ENCODE data around the gene IFI30.

IFI30 gene

DNA sequence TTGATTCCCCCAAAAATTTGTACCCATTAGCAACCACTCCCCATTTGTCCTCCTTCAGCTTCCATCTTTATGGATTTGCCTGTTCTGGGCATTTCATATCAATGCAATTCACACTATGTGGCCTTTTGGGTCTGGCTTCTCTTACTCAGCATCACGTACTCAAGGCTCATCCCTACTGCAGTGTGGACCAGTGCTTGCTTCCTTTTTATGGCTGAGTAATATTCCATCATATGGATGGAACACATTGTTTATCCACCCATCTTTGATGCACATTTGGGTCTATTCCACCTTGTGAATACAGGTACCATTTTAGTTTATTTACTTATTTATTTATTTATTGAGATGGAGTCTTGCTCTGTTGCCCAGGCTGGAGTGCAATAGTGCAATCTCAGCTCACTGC lies 33.1 kb upstream of the IFI30 start:
- Histone ChIP-seq H3K9me3 (ENCODE audit: low read length) (no peaks in the 10 kb centered on the region), H3K27ac (ENCODE audit: low read depth, low read length) (no peak overlapping the region), H3K4me3 (ENCODE audit: low read depth in 1 of 2, low read length in 2 of 2) (no peak overlapping the region), H3K9ac (ENCODE audit: low read length) (no peak overlapping the region), H3K36me3 (ENCODE audit: insufficient read depth, low read length) (peaks cover 14% of the 10 kb centered on the region), H3K27me3 (ENCODE audit: control insufficient read depth in 1 of 2, insufficient read depth in 2 of 2, low read length in 2 of 2) (no peaks in the 10 kb centered on the region), H3K4me1 (ENCODE audit: insufficient read depth, low read length) (no peaks in the 10 kb centered on the region)

DNA sequence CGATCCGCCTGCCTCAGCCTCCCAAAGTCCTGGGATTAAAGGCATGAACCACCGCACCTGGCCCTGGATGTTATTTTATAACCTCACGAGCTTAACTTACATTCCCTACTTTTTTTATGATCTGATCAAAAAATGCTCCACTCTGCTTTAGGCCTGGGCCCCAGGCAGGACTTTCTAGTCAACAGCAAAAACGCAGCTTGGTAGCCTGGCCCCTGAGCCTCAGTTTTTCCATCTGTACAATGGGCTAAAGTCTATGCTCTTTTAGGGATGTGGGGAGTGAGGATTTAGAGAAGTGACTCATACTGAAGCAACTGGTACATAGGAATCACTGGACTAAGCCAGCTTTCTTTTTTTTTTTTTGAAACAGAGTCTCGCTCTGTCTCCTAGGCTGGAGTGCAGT lies 32.6 kb upstream of the IFI30 start:
- no peak overlapping the region for H3K9ac ChIP-seq (ENCODE audit: low read length)
- H3K27ac ChIP-seq (ENCODE audit: low read depth, low read length) = no peak overlapping the region
- no peaks in the 10 kb centered on the region for H3K27me3 ChIP-seq (ENCODE audit: control insufficient read depth in 1 of 2, insufficient read depth in 2 of 2, low read length in 2 of 2)
- no peak overlapping the region for H3K4me3 ChIP-seq (ENCODE audit: low read depth in 1 of 2, low read length in 2 of 2)
- peaks cover 14% of the 10 kb centered on the region for H3K36me3 ChIP-seq (ENCODE audit: insufficient read depth, low read length)
- H3K9me3 ChIP-seq (ENCODE audit: low read length) = no peaks in the 10 kb centered on the region
- no peaks in the 10 kb centered on the region for H3K4me1 ChIP-seq (ENCODE audit: insufficient read depth, low read length)

DNA sequence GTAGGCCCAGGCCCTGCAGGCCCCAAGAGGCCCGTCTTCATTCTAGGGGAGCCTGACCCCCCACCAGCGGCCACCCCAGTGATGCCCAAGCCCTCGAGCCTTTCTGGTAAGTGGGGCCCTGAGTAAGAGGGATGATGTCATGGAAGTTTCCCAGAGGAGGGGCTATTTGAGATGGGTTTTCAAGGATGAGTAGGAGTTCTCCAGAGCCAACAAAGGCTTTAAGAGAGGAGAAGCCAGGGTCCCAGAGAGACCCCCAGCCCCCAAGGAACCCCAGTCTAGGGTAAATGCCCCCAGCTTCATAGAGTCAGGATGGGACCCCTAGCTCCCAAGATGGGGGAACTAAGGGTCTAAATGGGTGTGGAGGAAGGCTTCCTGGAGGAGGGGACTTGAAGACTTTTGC lies 29.7 kb upstream of the IFI30 start:
- no peaks in the 10 kb centered on the region for H3K9me3 ChIP-seq (ENCODE audit: low read length)
- no peaks in the 10 kb centered on the region for H3K27me3 ChIP-seq (ENCODE audit: control insufficient read depth in 1 of 2, insufficient read depth in 2 of 2, low read length in 2 of 2)
- H3K4me1 ChIP-seq (ENCODE audit: insufficient read depth, low read length) = no peaks in the 10 kb centered on the region
- no peak overlapping the region for H3K9ac ChIP-seq (ENCODE audit: low read length)
- no peak overlapping the region for H3K4me3 ChIP-seq (ENCODE audit: low read depth in 1 of 2, low read length in 2 of 2)
- no peak overlapping the region for H3K27ac ChIP-seq (ENCODE audit: low read depth, low read length)
- peaks cover 14% of the 10 kb centered on the region for H3K36me3 ChIP-seq (ENCODE audit: insufficient read depth, low read length)

DNA sequence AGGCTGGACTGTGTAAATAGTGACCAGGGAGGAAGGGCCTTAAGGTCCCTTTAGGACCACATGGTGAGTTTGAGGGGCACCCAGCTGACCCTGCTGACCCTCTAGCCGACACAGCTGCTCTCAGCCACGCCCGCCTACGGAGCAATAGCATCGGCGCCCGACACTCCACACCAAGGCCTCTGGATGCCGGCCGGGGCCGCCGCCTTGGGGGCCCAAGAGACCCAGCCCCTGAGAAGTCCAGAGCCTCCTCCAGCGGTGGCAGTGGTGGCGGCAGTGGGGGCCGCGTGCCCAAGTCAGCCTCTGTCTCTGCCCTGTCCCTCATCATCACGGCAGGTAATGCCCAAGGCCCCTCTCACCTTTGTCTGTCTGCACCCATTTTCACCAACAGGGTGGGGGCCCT lies 29.3 kb upstream of the IFI30 start:
- no peaks in the 10 kb centered on the region for H3K27me3 ChIP-seq (ENCODE audit: control insufficient read depth in 1 of 2, insufficient read depth in 2 of 2, low read length in 2 of 2)
- H3K27ac ChIP-seq (ENCODE audit: low read depth, low read length) = no peak overlapping the region
- H3K4me1 ChIP-seq (ENCODE audit: insufficient read depth, low read length) = no peaks in the 10 kb centered on the region
- H3K36me3 ChIP-seq (ENCODE audit: insufficient read depth, low read length) = peaks cover 14% of the 10 kb centered on the region
- H3K9ac ChIP-seq (ENCODE audit: low read length) = no peak overlapping the region
- no peaks in the 10 kb centered on the region for H3K9me3 ChIP-seq (ENCODE audit: low read length)
- no peak overlapping the region for H3K4me3 ChIP-seq (ENCODE audit: low read depth in 1 of 2, low read length in 2 of 2)

DNA sequence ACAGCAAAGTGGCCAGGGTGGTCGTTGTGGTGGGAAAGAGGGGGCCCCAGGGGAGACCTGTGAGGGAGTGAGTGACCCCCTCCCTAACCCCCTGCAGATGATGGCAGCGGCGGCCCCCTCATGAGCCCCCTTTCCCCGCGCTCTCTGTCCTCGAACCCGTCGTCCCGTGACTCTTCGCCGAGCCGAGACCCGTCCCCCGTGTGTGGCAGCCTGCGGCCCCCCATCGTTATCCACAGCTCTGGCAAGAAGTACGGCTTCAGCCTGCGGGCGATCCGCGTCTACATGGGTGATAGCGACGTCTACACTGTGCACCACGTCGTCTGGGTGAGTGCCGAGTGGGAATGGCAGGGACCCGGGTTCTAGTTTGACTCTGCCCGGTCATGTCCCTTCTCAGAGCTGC lies 28.7 kb upstream of the IFI30 start:
- H3K27ac ChIP-seq (ENCODE audit: low read depth, low read length) = no peak overlapping the region
- no peak overlapping the region for H3K9ac ChIP-seq (ENCODE audit: low read length)
- H3K9me3 ChIP-seq (ENCODE audit: low read length) = no peaks in the 10 kb centered on the region
- no peak overlapping the region for H3K4me3 ChIP-seq (ENCODE audit: low read depth in 1 of 2, low read length in 2 of 2)
- H3K36me3 ChIP-seq (ENCODE audit: insufficient read depth, low read length) = peaks cover 14% of the 10 kb centered on the region
- H3K27me3 ChIP-seq (ENCODE audit: control insufficient read depth in 1 of 2, insufficient read depth in 2 of 2, low read length in 2 of 2) = no peaks in the 10 kb centered on the region
- no peaks in the 10 kb centered on the region for H3K4me1 ChIP-seq (ENCODE audit: insufficient read depth, low read length)

DNA sequence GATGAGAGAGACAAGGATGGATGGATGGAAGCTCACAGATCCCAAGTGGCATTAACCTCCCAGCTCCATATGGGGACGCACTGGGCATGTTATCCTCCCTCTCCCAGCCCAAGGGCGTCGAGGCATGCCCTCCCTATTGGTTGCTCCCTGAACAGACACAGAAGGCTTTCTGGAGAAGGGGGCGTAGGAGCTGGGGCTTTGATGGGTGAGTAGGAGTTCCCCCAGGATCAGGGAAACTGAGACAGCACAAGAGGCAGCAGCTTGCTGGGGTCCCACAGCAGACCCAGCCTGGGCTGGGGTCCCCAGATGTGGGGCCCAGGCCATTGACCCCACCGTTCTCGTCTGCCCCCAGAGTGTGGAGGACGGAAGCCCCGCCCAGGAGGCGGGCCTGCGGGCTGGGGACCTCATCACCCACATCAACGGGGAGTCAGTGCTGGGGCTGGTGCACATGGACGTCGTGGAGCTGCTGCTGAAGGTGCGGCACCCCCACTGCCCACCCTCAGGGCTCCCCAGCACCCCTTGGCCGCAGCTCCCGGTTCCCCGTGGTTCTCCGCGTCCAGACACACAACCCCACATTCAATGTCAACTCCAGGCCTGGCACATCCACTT lies 28.1 kb upstream of the IFI30 start:
- no peaks in the 10 kb centered on the region for H3K9me3 ChIP-seq (ENCODE audit: low read length)
- H3K4me1 ChIP-seq (ENCODE audit: insufficient read depth, low read length) = no peaks in the 10 kb centered on the region
- H3K36me3 ChIP-seq (ENCODE audit: insufficient read depth, low read length) = peaks cover 14% of the 10 kb centered on the region
- H3K9ac ChIP-seq (ENCODE audit: low read length) = no peak overlapping the region
- no peak overlapping the region for H3K27ac ChIP-seq (ENCODE audit: low read depth, low read length)
- no peaks in the 10 kb centered on the region for H3K27me3 ChIP-seq (ENCODE audit: control insufficient read depth in 1 of 2, insufficient read depth in 2 of 2, low read length in 2 of 2)
- H3K4me3 ChIP-seq (ENCODE audit: low read depth in 1 of 2, low read length in 2 of 2) = no peak overlapping the region

DNA sequence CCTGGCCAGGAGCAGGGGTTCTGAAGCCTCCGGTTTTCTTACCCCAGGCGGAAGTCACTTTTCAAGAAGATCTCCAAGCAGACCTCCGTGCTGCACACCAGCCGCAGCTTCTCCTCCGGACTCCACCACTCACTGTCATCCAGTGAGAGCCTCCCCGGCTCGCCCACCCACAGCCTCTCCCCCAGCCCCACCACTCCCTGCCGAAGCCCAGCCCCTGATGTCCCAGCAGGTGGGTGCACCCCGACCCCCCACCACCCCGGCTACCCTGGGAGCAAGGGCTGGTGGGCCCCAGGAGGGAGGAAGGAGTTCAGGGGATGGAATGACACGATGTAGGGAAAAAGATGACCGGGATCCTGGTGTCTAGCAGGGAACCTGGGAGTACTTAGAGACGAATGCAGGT lies 26.2 kb upstream of the IFI30 start:
- Histone ChIP-seq H3K36me3 (ENCODE audit: insufficient read depth, low read length) (peaks cover 10% of the 10 kb centered on the region), H3K27me3 (ENCODE audit: control insufficient read depth in 1 of 2, insufficient read depth in 2 of 2, low read length in 2 of 2) (no peaks in the 10 kb centered on the region), H3K4me1 (ENCODE audit: insufficient read depth, low read length) (peaks cover 7% of the 10 kb centered on the region), H3K4me3 (ENCODE audit: low read depth in 1 of 2, low read length in 2 of 2) (no peak overlapping the region), H3K27ac (ENCODE audit: low read depth, low read length) (no peak overlapping the region), H3K9me3 (ENCODE audit: low read length) (no peaks in the 10 kb centered on the region), H3K9ac (ENCODE audit: low read length) (no peak overlapping the region)

DNA sequence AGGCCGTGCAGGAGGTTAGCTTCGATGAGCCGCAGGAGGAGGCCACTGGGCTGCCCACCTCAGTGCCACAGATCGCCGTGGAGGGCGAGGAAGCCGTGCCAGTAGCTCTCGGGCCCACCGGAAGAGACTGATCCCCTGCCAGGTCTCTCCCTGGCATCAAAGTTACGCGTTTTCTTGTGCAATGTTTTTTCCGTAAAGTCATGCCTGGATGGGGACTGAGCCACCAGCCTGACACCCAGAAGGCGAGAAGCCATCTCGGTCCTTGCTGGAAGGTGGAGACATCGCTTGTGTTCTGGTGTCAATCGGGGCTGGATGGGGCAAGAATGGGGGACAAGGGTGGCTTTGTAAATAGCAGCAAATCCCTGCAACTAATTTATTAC lies 24.0 kb upstream of the IFI30 start:
- Histone ChIP-seq H3K27me3 (ENCODE audit: control insufficient read depth in 1 of 2, insufficient read depth in 2 of 2, low read length in 2 of 2) (no peaks in the 10 kb centered on the region), H3K9me3 (ENCODE audit: low read length) (no peaks in the 10 kb centered on the region), H3K9ac (ENCODE audit: low read length) (no peak overlapping the region), H3K27ac (ENCODE audit: low read depth, low read length) (no peak overlapping the region), H3K4me1 (ENCODE audit: insufficient read depth, low read length) (peaks cover 15% of the 10 kb centered on the region), H3K36me3 (ENCODE audit: insufficient read depth, low read length) (no peaks in the 10 kb centered on the region), H3K4me3 (ENCODE audit: low read depth in 1 of 2, low read length in 2 of 2) (no peak overlapping the region)

DNA sequence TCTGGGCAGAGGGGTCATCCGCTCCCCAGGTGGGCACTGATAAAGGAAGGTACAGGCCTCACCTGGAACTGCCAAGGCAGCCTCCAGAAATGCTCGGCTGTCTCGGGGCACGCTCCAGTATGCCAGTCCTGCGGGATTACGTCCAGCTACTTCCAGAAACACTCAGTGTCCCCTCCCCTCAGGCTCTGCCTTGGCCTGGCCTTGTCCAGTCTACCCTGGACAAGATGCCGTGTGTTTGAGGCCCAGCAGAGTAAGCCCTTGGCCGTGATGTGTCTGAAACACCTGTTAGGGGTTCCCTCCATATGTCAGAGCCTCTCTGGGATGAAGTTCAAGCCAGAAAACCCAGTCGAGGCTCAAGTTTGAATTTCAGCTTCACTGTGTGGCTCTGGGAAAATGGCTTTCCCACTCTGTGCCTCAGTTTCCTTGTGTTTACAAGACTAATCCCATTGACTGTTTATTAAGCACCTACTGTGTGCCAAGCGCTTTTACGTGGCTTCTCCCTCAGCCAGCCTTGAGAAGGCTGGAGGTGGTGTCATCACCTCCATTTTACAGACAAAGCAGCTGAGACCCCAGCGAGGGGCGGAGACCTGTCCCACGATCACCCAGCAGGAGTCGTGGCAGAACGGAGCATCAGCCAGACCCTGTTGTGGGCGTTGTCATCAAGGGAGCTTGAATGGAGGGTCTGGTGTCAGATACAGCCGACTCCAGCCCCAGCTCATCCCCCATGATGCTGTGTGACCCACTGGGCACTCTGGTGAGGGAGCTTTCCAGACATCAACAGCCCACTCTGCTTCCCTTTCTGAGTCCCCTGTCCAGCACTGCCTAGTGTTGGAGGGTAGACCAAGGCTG lies 22.6 kb upstream of the IFI30 start:
- Histone ChIP-seq H3K9ac (ENCODE audit: low read length) (no peak overlapping the region), H3K27ac (ENCODE audit: low read depth, low read length) (no peak overlapping the region)

DNA sequence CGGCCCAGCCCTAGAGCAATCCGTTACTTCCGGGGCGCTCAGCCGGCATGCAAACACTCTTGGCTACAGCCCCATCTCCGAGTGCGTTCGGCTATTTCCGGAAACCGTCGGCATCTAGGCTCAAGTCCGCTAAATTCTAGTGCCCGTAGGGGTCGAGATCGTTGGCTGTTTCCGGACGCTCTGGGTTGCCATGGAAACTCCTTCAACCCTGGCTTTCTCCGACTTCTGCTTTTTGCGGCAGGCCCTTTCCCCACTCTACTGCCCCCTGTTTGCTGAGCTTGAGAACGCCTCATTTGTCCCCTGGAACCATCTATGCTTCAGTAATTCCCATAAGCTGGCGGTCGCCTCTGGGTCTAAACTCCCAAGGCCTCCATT lies 21.2 kb upstream of the IFI30 start:
- Histone ChIP-seq H3K4me3 (ENCODE audit: low read depth in 1 of 2, low read length in 2 of 2) (peak overlapping the region; percentile 46 to 74), H3K36me3 (ENCODE audit: insufficient read depth, low read length) (peaks cover 5% of the 10 kb centered on the region), H3K4me1 (ENCODE audit: insufficient read depth, low read length) (peaks cover 28% of the 10 kb centered on the region), H3K27me3 (ENCODE audit: control insufficient read depth in 1 of 2, insufficient read depth in 2 of 2, low read length in 2 of 2) (no peaks in the 10 kb centered on the region), H3K9me3 (ENCODE audit: low read length) (no peaks in the 10 kb centered on the region), H3K9ac (ENCODE audit: low read length) (peak overlapping the region; percentile 93), H3K27ac (ENCODE audit: low read depth, low read length) (peak overlapping the region; percentile 96)

More for the DNA sequence above, 22.6 kb upstream of the IFI30 start:
- Histone ChIP-seq H3K4me1 (ENCODE audit: insufficient read depth, low read length) (peaks cover 16% of the 10 kb centered on the region), H3K9me3 (ENCODE audit: low read length) (no peaks in the 10 kb centered on the region), H3K36me3 (ENCODE audit: insufficient read depth, low read length) (peaks cover under 1% of the 10 kb centered on the region), H3K4me3 (ENCODE audit: low read depth in 1 of 2, low read length in 2 of 2) (no peak overlapping the region), H3K27me3 (ENCODE audit: control insufficient read depth in 1 of 2, insufficient read depth in 2 of 2, low read length in 2 of 2) (no peaks in the 10 kb centered on the region)

DNA sequence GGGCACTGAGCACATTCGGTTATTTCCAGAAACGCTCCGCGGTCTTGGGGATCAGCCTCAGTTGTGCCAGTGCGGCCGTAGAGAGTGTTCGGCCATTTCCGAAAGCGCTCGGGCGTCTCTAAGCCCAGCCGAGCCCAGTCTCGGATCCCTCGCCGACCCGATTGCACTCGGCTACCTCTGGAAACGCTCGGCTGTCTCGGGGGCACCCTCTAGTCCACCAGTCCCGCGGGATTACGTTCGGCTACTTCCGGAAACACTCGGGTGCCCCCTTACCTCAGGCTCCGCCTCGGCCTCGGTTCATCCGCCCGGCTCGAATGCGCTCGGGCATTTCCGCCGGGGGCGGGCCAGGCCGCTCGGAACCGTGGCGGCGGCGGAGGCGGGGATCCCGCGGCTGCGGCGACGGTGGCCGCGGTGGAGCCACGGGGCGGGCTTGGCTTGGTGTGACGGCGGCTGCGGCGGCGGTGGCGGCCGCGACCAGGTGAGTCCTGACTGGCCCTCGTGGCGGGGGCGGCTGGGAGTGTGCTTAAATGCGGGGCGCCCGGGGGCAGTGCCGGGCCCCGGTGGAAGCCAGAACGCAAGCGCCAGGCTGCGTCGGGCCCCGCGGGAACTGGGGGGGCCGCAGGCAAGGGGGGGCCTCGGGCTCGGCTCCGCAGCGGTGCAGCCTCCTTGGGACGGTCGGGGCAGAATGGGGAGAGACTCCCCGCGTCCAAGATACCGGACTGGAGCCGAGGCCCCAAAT lies 20.6 kb upstream of the IFI30 start, which contains the start of gene PIK3R2:
PIK3R2 (plus strand) TSS at position 347 of the 739 bp plus-strand sequence. CDS start 2,717 bp downstream, outside the sequence.
- Histone ChIP-seq H3K4me1 (ENCODE audit: insufficient read depth, low read length) (peaks cover 34% of the 10 kb centered on the region), H3K27me3 (ENCODE audit: control insufficient read depth in 1 of 2, insufficient read depth in 2 of 2, low read length in 2 of 2) (no peaks in the 10 kb centered on the region), H3K36me3 (ENCODE audit: insufficient read depth, low read length) (peaks cover 5% of the 10 kb centered on the region)

More for the DNA sequence above, 20.6 kb upstream of the IFI30 start, which contains the start of gene PIK3R2:
- H3K9ac ChIP-seq (ENCODE audit: low read length) = peak within 1 kb of the TSS; percentile 93
- H3K4me3 ChIP-seq (ENCODE audit: low read depth in 1 of 2, low read length in 2 of 2) = peak within 1 kb of the TSS; percentile 74 to 96
- no peaks in the 10 kb centered on the region for H3K9me3 ChIP-seq (ENCODE audit: low read length)
- peak within 1 kb of the TSS; percentile 96 for H3K27ac ChIP-seq (ENCODE audit: low read depth, low read length)

Measured in muscle layer of colon (tissue), 2 donors.